HG03469 (cell line): Measurements from ENCODE around the gene HOXC9.

ENCODE experiments used
- ATAC-seq: cut with Tn5 transposase; IDR thresholded peaks from one replicate; pipeline ENCODE4 v1.9.1; 2021; ENCODE audit warnings: mild to moderate bottlenecking, moderate library complexity, moderate number of reproducible peaks; ENCODE audit not compliant: unreplicated experiment

The HOXC9 gene

GRCh38 chr12:53986686-53987483 is 13.1 kb upstream of the HOXC9 start:
- ATAC-seq: no peak

DNA sequence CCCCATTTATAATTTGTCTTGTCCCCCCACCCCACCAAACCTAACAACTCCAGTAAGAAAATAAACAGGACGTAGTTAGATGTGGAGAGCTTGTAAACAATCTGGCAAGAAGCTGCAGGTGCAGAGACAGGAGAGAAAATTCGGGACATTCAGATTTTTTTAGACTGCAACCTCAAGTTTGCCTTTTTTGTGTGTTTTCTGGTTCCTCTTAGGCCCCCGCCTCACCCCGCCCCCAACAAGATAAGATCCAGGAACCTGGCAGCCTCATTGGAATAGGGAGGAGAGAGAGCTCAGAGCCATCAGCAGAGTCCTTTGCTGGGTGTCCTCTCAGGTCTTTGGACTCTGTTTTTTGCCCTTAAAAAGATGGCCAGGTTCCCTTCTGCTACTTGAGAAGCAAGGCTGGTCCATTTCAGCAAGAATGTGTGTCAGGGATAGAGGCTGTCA is 12.2 kb upstream of the HOXC9 start:
- ATAC-seq: no peak

GRCh38 chr12:53988541-53989226 is 11.3 kb upstream of the HOXC9 start:
- ATAC-seq: no peak

- peak; percentile 46 for ATAC-seq
Measured at GRCh38 chr12:53989227-53990113, 10.5 kb upstream of the HOXC9 start.

DNA sequence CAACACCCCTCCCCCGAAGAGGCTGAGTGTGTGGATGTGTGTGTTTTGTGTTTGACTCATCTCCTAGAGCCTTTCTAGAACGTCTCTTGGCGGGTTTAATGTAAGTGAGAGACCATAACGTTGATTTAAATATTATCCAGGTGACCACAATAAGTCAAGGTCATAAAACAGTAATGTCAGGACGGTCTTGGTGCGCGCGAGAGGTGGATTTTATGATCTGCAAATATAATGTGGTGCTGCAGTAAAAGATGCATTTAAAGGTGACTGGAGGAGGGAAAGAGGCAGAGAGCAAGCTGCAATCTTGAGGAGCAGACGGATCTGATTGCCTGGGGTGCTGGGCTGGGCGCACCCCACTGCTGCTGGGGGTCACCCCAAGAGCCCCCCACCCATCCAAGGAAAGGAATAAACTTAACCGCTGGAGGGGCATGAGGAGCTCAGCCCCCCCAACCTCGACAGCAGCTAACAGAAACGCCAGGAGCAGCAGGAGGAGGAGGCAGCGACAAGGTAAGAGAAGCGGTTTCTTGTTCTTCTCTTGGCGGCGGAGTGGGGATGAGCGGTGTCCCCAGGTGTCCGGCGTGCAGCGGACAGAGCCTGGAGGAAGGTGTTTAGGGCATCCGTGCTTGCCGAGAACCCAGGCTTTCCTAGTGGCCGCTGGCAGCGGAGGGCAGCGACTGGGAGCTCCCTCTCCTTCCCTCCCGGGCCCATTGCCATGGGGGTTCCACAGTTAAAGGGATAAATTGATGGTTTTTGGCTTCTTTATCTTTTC is 9.5 kb upstream of the HOXC9 start:
- ATAC-seq: no peak

DNA sequence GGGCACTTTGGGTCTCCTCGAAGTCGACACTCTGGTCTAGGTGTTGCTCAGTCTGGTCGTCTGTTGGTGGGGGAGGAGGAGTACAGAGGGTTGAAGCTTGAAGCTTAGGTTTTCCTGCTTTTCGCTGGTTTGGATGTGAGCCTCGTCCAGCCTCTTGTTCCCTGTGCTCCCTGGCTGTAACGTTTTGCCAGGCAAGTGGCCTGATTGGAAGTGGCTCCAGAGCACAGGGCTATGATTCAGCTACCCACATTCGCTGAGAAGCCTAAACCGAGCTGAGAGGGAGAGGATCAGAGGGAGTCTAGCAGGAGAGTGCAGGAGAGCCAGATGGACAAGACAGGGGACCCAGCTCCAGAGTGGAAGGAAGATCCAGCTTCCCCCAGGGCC is 8.9 kb upstream of the HOXC9 start:
- ATAC-seq: no peak

GRCh38 chr12:53992377-53992889 is 7.5 kb upstream of the HOXC9 start:
- ATAC-seq: no peak

DNA sequence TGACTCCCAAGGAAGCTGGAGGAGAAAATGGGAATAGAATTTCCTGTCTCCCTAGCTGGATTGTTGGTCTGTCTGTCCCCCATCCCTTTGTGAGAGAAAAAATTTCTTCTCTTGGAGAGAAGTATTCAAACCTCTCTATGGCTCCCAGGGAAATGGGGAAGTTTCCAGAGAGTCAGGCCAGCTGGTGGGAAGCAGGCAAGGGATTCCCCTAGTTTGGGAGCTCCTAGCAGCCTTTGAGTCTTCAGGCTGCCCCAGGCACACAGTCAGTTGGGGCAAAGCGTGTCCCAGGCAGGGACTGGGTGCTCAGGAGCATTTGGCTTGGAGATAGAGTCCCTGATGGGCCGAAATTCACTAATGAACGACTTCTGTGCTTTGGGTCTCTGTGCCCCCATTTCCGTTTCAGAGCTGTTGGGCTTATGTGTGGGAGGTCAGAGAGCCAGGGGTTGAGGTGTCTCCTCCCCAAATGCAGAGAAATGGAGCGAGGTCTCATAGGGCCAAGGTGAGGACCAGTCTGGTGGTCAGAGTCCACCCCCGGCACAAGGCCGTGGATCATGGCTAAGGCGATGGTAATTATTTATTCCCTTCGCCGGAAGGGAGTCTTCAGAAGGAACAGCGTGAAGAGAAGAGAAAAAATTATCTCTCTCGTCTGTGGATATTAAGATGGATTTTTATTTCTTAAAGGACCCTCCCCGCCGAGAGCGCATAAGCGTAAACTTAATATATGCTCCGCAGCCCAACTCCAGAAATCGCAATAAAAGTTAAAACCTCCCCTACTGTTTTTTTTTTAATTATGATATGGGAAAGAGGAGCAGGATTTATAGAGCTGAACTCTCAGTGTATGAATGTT is 6.6 kb upstream of the HOXC9 start:
- ATAC-seq: no peak

DNA sequence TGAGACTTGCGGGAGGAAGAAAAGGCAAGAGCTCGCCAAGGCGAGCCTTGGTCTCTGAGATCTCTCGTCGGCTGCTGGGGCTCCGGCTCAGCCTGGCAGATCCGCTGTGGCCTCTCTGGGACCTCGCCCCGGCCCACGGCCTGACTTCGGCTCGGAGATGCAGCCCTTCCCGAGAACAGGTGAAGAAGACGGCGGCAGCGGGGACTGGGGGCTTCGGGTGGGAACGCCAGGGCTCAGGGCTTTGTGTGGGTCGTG is 6.0 kb upstream of the HOXC9 start:
- ATAC-seq: no peak

DNA sequence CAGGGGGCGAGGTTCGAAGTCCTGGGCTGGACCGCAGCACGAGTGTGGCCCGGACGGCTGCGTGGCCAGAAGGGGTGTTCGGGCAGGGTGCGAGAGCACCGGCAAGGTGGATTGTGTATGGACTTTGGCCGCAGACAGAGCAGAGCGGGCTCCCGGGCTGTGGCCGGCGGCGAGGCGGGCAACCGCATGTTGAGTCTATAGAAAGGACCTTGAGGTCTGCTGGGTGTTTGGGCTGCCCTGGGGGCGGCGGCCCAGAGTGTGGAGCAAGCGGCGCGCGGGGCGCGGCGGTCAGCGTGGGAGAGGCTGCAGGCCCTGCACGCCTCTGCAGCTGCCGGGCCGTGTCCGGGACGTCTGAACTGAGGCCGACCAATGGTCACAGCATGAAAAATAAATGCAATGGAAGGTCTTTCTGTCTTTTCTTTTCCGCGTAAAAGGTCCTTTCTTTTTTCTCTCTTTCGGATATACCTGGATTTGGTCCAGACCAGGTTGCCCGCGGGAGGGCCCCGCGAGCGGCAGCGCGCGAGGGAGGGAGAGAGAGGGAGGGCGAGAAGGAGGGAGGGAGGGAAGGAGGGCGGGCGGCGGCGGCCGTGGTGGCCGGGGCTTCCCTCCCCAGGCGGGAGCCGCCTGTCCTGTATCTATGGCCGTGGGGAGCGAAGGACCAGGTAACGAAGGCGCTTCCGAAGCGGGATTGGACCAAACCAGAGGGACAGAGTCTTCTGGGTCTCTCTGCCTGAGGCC is 5.5 kb upstream of the HOXC9 start:
- no peak for ATAC-seq

DNA sequence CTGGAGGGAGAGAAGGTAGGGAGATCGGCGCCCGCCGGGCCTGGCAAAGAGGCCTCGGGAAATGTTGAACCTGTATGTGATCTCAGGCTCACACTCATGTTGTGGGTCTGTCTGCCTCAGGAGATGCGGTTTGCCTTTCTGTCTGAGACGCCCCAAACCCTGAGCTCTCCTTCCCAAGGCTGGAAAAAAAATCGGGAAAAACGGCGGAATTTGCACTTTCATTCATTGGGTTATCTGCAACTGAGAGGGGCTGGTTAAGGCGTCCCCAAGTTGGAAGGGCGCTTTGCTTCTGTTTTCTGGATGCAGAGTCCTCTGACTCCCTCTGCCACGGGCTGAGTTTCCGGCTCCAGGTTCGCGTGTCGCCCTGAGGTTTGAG is 5.0 kb upstream of the HOXC9 start:
- no peak for ATAC-seq

GRCh38 chr12:53995378-53996239 is 4.4 kb upstream of the HOXC9 start:
- ATAC-seq: no peak

GRCh38 chr12:53996240-53997203 is 3.4 kb upstream of the HOXC9 start:
- no peak for ATAC-seq

- no peak for ATAC-seq
Measured at GRCh38 chr12:53997204-53998109, 2.5 kb upstream of the HOXC9 start.

- no peak for ATAC-seq
Measured at GRCh38 chr12:53998110-53998899, 1.7 kb upstream of the HOXC9 start.
